Measurements from ENCODE around the gene SWT1. TPM values are rescaled to one million over a fixed set of nuclear protein-coding genes. Genes with fewer than 3 reads are reported as not detected.

Gene SWT1
- total RNA-seq, 1 donor from 2014 or later, result 10.2 TPM

GRCh38 chr1:185289880-185290279, 132.9 kb downstream of the SWT1 start:
- DNase-seq, result no peak

- DNase-seq, result no peak
These were observed 134.2 kb downstream of the SWT1 start for GRCh38 chr1:185291159-185291558.

DNA sequence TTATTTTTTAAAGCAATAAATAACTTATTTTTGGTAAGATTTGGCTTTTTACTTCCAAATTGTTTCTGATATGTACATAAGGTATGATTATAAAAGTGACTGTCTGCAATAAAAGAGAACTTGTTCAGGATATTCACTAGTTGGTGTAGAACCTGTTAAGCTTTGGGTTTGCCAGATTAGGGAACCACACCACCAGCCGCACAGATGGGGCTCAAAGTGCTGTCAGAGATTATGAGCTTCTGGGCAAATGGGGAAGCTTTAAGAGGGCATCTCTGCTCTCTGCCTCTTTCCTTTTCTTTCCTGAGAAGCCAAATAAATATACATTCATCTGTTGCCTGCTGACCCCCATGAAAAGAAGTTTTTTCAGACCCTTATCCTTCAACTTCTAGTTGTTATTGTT, 134.7 kb downstream of the SWT1 start:
- DNase-seq, result no peak

DNA sequence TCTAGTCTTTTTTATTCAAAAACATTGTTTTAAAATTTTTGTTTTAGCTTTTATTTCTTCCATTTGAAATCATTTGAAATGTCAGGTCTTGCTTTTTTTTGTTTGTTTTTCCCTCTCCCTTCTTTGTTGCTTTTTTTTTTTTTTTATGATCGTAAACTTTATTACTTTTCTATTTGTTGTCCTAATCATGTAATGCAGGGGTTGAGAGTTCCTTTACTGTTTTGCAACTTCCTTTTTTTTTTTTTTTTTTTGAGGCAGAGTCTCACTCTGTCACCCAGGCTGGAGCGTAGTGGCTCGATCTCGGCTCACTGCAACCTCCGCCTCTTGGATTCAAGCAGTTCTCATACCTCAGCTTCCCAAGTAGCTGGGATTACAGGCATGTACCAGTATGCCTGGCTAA, 135.3 kb downstream of the SWT1 start:
- no peak for DNase-seq

DNA sequence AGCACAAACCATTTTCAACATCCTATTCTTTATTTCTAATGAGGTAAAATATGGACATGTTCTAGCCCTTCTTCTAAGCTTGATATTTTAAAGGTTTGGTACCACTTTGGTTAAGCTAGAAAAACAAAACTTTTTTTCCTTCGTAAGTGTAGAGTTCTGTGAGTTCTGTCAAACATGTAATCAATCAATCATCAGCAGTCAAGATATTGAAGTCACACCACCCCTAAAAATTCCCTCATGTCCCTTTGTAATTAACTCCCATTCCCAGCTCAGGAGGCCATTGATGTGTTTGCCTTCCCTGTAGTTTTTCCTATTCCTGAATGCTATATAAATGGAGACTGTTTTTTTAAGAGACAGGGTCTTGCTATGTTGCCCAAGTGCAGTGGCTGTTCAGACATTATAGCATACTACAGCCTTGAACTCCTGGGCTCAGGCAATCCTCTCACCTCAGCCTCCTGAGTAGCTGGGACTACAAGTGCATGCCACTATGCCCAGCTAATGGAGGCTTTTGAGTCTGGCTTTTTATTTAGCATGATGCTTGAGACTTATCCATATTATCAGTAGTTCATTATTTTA, 137.1 kb downstream of the SWT1 start:
- DNase-seq, result no peak

GRCh38 chr1:185295091-185295490, 138.1 kb downstream of the SWT1 start:
- DNase-seq, result no peak

- DNase-seq, result no peak
These were observed 141.0 kb downstream of the SWT1 start for GRCh38 chr1:185297982-185298381.

DNA sequence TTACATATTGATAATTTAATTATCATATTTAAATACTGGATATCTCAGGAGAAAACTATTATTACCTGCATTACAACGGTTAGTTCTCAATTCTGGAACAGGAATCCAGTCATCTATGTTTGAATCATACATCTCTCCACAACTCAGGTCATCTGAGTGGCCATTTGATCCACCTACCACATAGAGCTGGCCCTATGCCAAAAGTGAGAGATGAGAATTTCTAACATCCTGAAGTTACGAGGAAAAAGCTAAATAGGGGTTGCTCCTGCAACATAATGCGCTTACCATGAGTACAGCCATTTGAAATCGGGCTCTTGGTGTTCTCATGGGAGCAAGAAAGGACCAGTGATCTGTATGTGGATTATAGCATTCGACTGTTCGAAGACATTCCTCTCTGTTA, 143.2 kb downstream of the SWT1 start:
- no peak for DNase-seq

DNA sequence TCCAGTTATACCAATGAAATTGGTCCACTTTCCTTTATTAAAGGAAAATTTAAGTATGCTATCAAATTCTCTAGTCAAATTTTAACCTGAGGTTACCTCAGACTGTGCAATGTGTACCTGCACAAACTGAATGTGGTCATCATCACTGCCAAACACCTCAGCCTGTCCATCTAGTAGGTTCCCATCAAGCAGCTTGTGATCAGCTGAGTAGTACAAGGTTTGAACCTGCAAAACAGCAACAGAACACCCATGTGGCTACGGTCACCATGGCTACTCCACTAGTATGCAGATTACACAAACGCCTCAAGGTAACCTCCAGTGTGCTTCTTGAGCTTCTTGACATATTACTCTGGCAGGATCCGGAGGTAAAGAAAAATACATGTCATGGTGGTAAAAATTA, 148.5 kb downstream of the SWT1 start:
- no peak for DNase-seq

DNA sequence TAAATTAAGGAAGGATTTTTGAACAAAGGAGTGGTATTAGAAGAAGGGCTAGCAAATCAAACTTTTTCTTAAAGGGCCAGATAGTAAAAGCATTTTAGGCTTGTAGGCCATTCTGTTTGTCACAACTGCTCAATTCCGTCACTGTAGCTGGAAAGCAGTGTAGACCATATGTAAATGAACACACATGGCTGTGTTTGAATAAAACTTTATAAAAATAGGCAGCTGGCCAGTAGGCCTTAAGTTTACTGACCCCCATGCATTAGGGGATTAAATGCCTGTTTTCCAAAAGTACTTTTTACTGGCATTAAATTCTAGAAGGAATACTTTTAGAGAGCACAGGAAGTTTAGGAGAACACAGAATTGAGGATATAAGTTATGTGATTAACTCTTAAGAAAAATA, 151.2 kb downstream of the SWT1 start:
- DNase-seq, result no peak

DNA sequence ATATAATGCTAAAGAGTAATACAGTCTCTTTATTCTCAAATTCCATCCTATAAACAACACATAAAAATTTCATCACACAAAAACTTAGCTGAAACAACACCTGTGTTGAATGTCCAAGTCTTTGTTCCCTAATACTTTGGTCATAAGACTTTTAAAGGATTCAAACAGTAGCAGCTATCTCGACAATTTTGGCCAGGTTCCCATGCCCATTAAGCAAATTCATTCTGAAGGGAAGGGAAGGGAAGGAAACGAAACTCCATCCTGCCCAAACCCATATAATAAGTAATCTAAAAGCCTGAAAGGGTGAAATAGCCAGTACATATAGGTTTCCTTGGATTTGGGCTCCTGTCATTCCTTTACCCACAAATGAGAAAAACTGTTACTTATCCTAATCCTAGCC, 152.6 kb downstream of the SWT1 start:
- DNase-seq, result no peak

DNA sequence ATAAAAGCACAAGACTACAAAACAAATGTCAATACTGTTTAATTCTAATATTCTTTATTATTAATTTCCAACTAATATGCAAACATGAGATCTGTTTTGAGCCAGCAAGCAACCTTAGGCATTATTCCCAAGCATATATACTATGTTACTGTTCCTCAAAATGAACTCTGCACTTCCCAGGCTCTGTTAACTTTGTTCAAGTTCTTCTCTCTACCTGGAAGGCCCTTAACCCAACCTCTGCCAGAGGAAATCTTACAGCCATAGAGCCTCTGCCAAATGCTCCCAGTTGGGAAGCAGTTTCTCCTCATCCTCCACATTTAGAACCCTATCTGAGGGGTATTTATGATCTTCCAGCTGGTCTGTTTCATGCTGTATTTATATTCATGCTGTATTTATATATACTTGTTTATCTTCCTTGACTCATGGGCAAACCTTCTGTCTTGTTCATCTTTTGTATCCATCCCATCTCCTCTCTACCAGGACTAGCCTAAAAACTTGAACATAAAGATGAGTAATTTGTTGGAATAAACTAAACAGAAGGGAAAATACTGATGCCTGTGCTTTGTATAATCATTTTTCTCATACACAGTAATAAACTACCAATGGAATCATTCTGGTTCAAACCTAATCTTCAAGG, 154.7 kb downstream of the SWT1 start:
- no peak for DNase-seq

- no peak for DNase-seq
These were observed 155.6 kb downstream of the SWT1 start for GRCh38 chr1:185312361-185313138.

- DNase-seq, result no peak
These were observed 157.4 kb downstream of the SWT1 start for GRCh38 chr1:185314411-185314810.

GRCh38 chr1:185315445-185316071, 158.6 kb downstream of the SWT1 start:
- DNase-seq, result peak; percentile 71

DNA sequence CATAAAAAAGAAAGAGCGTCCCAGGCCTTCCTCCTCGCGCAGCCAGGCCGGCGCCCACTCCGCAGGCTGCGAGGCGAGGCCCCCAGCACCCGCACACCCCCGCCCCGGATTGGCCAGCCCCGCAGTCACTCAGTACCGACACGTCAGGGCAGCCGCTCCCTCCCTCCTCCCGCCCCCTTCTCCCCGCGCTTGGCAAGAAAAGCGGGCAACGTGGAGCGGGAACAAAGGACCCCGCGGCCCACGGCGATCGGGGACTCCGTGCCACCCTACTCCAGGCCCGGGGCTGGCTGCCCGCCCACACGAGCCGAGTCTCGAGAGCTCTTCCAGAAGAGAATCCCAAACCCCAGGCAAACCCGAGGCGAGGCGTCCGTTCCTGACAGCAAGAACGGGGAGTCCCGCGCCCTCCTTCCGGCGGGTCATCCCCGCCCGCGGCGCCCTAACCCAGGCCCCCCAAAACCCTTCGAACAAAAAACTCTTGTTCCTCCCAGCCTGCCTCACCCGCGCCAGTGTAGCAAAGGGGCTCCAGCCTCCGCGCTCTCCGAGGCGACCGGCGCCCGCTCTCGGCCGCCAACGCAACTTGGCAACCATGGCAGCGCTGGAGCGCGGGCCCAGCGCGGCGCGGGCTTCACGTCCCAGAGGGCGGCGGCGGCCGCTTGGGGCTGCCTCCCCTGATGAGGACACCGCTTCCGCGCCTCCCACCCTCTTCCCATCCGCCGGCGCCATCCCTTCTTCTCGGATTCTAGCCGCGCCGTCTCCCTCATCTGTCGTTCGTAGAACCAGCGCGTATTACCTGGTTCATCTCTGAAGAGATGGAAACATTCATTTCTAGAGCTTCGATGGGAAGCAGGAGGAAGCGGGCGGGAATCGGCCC, 159.4 kb downstream of the SWT1 start:
- DNase-seq, result peak; percentile 90

DNA sequence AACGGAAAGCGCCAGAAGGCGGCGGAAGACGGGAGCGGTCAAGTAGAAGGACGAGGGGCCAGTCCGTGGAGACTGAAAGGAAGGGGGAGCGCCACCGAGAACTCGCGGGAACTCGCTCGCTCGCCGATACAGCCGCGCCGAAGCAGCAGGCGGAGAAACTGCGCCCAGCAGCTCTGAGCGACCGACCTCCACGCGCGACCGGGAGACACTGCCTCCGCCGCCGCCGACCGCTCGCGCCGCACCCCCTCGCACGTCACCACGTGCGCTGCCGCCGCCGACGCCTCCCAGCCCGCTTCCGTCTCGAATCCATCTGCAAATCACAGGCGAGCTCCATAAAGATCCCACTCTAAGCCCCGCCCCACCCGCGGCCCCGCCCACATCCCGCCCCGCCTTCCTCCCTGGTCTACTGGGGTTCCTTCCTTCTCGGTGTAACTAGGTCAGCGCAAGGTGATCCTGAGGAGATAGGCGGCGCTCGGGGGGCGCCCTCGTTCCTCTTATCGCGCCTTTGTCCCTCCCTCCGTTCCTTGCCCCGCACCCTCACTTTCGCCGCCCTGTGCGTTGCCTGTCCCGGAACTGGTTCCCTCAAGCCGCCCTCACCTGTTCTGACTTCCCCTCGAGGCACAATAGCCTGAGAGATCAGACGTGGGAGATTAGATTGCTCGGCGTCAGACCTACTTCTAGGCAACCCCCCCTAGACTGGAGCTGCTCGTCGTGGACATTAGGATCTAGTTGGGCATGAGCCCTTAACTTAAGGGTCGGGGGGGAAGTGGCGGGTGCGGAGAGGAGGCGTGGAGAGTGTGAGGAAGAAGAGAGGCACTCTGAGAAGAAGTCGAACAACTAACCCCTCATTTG, 160.3 kb downstream of the SWT1 start, which contains the start of gene IVNS1ABP:
Gene IVNS1ABP, minus strand, starts transcription at position 210 of the 852 bp plus-strand sequence. CDS start 7,750 bp downstream, outside the sequence.
- DNase-seq, result peak; percentile 91

- DNase-seq, result no peak
These were observed 160.9 kb downstream of the SWT1 start for GRCh38 chr1:185317886-185318310.

DNA sequence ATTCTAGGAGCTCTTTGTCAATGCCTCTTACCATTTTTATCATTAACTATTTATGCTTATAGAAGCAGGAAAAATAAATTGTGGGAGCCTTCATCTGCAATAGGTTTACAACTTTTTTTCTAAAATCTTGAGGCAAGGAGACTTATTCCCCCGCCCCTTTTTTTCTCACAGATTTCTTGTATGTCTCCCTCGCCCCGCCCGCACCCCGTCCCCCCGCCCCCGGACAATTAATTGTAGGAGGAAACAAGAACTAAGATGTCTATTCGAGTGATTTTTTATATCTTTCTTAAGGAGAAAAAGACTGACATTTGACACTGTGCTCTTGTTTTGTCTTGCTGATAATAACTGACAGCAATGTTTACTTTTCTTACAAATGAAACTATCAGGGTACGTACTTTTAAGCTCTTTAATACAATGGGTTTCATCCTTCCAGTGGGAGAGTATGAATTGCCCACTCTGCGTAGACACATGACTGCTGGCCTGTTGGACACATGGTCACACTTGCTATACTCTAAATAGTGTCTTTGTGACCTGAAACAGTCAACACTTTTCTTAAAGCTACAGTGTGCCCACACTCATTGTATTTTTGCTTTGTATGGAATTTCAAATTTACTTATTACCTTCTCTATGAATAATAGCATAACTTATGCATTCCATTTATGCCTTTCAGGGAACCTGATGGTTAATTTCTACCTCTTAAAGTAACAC, 161.6 kb downstream of the SWT1 start:
- DNase-seq, result no peak

DNA sequence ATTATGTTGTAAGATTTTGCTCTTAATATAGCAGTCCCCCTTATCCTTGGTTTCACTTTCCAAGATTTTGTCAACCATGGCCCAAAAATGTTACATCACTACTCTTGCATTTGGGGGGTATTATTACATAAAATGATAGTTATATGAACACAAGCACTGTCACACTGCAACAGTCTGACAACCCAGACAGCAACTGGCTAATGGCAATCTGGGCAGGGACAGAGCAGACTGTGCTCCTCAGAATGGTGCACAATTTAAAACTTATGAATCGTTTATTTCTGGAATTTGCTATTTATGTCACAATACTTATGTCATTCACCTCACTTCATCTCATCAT, 162.1 kb downstream of the SWT1 start:
- no peak for DNase-seq
